Measurements from ENCODE around the gene ADAR.
A peak's percentile ranks its signal among the peaks of the same experiment; 100 is the strongest.

The ADAR gene

DNA sequence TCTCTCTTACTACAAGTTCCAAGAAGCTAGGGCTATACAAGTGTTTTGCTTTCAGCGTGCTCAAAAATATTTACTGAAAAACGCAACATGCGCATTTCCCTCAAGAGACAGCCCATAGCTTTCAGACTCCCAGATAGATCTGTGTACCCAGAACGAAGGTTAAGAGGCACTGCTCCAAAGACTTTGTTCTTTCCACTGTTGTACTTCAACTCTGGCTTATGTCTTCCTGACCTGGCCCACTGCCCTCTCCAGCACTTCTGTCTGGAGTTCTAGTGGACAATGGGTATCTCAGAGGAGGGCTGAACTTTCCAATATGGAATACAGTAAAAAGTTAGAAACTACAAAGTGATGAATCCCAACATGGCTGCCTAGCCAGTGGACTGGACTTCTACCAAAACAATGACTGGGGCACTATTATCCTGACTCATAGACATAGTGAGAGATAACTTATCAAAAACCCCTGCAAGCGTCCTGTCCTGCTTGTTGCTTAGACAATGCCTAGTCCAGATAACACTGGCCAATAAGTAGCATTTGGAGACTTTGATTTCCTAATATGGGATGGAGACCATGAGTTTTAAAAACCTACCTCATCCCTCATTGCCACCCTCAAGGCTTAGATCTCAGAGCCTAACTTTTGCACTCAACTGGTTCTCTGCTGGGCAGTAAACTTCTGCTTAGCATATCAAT is 8.8 kb upstream of the ADAR start:
- DNase-seq = no peak

DNA sequence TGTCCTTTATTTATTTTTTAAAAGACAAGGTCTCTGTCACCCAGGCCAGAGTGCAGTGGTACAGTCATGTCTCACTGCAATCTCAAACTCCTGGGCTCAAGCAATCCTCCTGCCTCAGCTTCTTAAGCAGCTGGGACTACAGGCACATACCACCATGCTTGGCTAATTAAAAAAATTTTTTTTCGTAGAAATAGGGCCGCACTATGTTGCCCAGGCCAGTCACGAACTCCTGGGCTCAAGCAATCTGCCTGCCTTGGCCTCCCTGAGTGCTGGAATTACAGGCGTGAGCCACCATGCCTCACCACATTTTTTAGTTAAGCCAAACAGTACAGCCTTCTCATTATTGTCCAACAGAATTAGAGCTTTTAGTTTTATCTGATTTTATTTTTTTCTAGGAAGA is 7.4 kb upstream of the ADAR start:
- DNase-seq = no peak

DNA sequence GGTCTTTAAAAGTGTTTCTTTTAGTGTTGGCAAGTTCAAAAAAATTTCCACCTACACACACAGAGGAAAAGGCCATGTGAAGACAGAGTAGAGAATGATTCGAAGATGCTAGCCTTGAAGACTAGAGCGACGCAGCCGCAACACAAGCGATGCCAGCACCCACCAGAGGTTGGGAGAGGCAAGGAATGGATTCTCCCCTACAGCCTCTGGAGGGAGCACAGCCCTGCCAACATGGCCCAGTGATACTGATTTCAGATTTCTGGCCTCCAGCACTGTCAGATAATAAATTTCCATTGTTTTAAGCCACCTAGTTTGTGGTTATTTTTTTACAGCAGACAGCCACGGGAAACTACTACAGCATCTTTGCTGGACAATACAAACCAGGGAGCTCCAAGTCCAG is 6.9 kb upstream of the ADAR start:
- DNase-seq = no peak

DNA sequence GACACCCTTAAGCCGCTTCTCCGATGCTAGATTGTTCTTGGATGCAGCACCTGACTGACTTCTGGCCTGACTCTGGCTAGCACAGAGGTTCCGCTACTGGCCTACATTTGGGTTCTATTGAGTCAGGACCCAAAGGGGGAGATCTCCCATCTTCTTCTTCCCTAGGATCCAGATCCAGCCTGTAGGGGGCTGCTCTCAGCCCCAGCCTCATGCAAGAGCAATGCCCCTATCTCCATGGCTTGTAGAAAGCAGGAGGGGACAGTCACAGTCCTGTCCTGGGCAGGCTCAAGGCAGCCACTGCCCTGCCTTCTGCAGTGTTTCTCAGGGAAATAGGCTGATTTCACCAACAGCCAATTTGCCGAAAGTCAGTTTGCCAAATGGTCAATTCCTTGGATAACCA is 6.3 kb upstream of the ADAR start:
- DNase-seq = no peak

DNA sequence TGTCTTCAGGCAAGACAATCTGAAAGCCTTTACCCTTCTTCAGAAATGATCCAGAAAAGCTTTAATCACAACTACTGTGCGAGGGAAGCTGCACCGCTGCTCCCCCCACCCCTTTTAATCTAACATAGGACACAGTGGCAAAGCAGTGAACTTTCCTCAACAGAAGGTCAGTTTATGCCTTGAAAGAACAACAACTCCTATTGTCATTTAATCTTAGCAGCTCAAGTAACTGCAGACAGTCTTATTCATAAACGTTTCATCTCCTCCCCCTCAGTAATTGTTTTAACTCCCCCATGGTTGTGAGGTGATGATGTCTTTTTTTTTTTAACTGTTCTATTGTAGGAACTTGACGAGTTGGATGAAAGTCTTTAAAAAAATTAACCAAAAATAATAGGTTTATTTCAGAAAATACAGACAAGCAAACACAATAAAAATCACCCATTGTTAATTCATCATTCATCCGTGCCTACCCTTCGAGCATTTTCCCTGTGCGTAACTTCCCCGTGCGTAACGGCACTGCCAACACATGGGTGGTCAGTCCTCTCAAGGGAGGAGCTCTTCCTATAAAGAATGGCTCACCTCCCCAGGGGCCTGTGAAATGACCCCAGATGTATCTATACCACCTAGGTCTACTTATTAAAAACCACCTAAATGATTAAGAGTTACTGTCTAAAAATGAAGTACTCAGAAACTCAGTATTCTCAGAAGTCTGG is 3.3 kb upstream of the ADAR start:
- DNase-seq = no peak

DNA sequence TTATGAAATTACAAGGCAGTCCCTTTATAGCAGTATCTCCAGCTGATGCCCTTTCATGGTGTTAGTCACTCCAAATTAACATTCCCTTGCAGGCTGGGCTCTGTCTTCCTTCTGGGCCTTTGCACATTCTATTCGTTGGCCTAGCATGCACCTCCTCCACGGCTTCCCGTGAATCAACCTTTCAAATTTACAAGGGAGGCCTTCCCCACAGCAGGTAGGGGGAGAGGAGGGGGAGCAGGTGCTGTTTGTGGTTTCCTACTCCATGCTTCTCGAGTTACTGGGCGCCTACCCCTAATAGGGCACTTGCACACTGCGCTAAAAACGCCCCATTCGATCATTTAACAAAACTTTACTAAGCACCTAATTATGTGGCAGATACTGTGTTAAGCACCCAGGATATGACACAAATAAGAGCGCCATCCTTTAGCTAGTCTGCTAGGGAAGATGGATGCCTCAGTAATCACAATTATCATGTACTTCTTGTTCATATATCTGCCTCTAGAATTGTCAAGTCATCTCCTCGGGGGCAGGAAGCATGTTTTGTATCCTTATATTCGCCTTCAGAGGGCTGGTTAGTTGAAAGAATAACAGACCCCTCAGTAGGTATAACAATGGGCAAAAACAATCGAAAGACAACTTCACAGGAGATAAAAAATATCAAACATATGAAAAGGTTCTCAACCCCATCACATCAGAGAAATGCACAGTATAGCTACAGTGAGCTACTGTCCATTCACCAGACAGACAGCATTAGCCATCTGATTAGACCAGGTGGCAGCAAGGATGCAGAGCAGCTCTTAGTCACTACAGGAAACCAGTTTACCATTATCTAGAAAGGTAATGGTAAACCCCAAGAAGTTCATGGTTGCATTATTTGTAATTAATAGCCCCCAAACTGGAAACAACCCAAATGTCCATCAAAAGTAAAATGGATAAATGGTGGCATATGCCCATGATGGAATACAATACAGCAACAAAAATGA is 1.7 kb upstream of the ADAR start:
- DNase-seq = peak; percentile 43

DNA sequence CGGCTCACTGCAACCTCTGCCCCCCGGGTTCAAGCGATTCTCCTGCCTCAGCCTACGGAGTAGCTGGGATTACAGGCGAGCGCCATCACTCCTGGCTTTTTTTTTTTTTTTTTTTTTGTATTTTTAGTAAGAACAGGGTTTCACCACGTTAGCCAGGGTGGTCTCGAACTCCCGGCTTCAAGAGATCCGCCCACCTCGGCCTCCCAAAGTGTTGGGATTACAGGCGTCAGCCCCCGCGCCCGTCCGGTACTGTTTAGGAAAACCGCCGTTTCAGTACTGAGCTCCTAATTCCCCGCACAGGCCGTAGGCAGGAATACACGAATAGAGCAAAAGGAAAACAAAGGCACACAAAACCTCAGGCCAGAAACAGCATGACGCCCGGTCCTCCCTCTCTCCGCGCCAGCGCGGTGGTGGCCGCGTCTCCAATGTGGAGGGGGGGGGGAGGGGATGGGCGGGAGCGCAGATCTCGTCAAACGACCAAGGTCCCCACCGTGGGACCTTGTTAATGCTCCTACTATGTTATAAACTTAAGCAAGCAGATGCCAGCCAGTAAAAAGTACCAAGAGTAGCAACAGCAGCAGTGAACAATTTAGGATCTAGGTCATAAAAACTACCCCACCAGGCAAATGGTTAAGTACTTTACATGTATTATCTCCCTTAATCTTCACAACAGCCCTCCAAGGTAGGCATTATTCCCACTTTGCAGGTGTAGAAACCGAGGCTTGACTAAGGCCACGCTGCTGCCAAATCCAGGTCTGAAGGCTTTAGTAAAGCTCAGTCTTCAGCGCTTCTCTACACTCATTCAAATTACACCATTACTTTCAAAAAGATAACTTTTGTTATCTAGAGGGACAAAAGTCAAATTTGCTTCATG is 648 bp upstream of the ADAR start:
- DNase-seq = peak; percentile 27

DNA sequence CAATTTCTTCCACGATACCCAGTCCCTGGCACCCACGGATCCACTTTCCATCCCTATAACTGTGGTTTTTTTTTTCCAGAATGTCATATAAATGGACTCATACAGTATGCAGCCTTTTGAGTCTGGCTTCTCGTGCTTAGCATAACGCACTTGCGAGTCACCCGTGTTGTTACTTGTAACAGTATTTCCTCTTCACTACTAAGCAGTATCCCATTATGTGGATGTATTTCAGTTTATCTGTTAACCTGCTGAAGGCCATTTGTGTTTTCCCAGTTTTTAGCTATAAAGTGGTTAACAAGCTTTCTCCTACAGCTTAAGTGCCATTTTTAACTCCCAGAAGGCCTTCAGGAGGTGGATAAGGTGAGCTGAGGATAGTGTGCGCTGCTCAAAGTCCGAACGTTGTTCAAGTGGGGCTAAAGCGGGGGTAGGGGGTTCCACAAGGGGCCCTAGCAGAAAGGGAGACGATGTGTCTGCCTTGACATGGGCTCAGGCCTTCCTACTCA is 829 bp downstream of the ADAR start:
- peak; percentile 30 for DNase-seq

DNA sequence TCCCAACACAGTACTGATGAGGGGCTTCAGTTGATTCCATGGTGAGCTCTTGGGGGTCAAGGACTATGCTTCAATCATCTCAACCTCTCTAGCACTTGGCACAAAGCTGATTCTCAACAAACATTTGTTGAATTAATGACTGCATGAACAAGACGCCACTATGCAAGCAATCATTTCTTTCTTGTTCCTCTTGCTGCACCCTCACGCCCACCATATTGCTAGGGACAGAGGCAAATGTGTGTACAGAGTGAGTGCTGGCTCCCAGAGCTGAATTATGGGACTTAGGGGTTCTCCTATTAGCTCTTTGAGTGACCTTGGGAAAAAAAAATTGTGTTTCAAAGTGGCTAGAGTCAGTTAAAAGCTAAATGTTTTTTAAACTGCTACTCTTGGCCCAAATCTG is 2.5 kb downstream of the ADAR start:
- DNase-seq = no peak

DNA sequence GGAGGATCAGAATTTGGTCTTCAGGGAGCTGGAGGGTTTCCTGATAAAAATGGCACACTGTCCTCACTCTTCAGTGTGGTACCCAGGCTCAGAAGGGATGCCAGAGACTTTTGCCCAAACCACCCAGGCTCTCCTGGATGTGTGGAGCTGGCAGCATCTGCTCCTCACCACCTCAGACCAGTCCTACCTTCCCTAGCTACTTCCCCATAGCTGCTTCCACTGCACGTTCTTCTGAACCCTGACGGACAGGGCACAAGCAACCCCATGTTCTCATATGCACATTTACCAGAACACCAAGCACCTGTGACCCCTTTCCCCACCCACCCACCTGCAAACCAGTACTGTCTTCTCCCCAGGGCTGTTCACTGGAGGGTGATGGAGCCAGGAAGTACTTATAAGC is 4.7 kb downstream of the ADAR start:
- no peak for DNase-seq

DNA sequence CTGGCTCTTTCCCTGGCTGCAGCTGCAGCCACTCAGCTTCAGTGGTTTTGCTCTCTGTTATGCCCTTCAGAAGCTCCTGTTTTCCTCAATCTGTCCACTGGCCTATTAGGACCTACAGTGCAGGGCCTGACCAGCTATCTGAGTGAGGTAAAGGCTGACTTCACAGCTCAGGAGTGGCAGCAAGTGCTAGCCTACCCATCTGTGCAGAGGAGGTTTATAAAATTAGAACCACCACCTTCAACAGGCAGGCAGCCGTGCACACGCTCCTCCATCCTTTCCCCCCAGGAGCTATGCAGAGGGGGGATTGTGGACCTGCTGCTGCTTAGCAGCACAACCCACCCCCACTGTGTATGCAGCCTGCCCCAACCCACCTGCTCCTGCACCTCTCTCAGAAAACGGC is 8.3 kb downstream of the ADAR start:
- no peak for DNase-seq

DNA sequence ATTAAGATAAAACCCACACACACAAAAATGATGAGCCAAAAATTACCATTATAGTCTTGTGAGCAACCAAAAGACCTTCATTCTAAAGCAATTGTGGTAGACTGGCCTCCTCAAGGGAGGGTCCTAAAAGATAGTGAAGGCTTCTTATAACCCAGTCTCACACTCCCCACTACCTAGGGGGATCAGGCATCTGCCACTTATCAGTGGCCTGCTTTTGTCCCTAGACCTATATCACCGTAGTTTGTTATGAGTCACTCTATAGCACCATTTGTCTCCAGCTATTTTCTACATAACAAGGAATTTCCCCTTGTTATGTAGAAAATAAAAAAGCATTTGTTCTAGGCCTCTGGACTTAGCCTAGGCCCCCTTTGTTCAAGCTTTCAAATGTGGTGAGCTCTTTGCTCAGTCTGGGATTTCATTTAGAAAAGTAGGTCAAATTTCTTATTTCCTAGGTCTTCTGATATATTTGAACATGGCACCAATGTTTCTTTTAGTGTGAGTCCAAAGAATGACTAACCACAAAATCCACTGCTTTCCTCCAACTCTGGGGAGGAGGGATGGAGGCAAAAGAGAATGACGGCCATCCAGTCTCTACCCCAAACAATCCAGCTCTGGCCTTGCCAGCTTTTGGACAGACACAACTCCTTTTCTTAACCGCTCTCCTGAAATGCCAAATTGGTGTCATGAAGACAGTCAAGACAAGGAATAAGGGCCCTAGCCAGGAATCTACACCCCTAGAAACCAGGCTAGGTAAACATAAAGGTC is 8.9 kb downstream of the ADAR start:
- no peak for DNase-seq

DNA sequence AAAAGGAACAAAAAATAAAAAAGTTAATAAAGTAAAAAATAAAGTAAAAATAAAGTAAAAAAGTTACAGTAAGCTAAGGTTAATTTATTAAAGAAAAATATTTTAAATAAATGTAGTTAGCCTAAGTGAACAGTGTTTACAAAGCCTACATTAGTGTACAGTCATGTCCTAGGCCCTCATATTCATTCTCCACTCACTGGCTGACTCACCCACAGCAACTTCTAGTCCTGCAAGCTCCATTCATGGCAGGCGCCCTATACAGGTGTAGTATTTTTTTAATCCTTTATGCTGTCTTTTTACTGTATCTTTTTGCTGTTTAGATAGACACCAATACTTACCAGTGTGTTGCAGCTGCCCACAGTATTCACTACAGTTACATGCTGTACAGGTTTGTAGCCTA is 12.4 kb downstream of the ADAR start:
- DNase-seq = no peak

DNA sequence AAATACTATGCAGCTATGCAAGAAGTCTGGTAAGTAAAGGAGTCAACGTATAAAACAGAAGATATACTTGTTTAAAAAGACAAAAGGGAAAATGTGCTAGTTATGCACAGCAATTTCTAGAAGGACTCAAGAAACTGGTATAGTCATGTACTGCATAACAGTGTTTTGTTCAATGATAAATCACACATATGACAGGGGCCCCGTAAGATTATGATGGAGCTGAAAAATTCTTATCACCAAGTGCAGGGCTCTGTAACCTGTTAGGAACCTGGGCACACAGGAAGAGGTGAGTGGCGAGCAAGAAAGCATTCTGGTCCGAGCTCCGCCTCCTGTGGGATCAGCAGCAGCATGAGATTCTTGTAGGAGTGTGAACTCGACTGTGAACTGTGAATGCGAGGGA is 13.2 kb downstream of the ADAR start:
- DNase-seq = no peak

DNA sequence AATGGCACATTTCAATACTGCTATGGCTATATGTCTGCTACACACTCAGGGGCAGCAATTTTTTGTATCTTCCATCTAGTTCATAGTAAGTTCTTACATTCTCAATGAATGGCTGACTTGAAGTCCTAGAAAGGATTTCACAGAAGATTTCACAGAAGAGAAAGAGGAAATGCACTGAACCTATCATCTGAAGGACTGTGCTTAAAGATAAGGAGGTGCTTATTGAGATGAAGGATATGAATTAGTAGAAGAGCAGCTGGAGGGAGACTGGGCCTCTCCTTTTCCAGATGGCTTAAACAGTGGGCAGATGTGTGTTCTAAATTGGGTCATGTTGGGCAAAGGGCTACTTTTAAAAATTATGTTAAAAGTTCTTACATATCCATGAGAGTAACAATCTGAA is 14.6 kb downstream of the ADAR start:
- no peak for DNase-seq

DNA sequence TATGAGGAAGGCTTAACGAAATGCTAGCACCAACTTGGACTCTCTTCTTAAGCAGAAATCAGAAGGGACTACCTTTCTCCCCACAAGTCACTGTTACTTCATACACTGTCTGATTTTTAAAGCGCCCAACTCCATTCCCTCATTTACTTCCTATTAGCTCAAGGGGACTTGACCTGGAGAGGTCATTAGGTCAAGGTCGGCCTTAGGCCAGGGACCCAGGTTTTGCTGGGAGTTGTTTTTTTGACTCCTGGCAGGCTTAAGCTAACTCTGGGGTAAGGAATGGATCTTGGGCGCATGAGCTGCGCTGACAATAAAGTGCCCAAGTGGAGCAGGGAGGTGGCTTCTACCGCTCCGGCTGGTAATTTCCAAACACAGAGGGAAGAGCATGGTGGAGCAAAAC is 16.8 kb downstream of the ADAR start:
- no peak for DNase-seq

DNA sequence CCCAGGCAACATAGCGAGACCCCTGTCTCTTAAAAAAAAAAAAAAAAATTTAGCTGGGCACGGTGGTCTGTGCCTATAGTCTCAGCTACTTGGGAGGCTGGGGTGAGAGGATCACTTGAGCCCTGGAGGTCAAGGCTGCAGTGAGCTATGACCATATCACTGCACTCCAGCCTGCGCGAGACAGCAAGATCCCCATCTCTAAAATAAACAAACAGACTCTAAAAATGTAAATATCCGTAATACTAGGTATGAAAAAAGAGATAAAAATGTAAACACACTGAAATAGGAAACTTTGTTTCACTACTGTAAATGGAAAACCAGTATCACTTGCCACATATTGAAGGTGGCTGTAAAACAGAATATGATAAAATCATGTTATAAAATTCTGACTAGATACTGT is 17.2 kb downstream of the ADAR start:
- no peak for DNase-seq

DNA sequence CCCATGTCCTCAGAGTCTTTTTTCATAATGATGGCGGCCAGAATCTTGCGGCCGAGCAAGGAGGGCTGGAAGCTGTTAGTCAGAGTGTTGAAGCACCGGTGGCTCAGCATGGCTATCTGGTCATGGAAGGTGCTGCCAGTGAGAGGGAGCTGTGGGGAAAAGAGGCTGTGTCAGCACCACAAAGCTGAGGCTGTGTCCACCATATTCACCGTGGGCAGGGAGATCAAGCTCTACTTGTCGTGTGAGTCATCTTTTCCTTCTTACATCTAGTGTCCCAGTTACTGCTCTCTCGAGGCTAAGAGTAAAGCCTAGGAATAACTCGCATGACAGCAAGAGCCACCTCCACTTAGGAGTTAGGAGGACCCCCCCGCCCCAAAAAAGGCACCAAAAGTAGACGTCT is 18.2 kb downstream of the ADAR start:
- no peak for DNase-seq

DNA sequence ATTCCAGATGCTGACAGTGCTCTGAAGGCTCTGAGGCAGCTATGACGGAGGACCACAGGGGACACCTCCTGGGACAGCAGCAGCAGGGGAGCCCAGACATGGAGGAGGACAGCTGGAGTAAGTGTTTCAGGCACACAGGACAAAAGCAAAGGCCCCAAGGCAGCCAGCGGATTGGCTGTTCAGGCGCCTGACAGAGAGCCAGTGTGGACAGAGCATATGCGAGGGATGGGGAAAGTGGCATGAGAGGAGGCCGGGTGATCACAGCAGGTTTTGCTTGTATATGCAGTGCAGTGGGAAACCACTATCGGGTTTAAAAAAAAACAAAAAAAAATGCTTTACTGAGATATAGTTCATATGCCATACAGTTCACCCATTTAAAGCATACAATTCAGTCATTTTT is 21.3 kb downstream of the ADAR start:
- no peak for DNase-seq

DNA sequence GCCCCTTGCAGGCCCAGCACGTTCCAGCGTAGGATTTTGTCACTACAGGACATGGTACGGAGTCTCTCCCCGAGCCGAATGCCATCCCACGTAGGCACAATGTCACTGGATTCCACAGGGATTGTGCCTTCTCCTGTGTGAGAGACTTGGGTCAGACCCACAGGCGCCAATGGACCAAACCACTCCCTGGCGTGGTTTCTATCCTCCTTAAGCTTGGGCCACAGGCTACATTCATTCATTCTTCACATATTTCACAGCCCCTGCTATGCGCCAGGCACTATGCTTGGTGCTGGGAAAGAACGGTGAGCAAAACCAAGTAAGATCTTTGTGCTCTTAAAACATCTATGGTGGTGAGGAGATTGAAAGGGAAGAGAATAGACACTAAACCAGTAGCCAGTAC is 21.8 kb downstream of the ADAR start:
- DNase-seq = no peak

DNA sequence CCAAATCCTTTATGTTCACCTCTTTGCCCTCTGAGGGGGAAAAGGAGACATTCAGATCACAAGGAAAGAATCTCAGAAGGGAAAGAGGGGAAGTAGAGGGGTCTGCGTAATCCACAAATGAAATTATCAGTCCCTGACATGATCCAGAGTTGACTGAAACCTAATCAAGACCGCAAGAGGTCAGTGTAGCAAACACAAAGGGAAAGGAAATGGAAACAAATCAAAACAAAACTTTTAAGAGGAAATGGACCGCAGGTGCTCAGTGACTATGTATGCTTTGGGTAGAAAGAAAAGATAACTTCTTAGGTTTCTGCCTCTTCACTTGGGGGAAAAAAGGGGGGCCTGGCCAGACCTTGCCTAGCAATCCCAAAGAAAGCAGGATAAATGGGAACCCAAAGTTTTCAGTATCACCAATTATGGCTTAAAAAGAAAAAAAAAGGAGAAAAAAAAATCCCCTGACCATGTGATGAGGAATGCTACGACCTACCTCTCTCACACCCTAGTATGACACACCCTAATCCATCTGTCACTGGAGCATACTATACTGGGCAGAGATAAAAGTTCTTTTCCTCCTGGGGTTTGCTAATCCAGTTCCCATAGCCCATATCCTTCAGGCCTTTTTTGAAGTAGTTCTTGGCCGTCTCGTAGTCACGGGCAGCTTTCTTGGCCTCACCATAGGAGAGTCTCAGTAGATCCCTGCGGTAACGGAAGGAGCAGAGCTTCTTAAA is 23.6 kb downstream of the ADAR start:
- DNase-seq = no peak

Data from activated CD4-positive, alpha-beta T cell treated with anti-CD3 and anti-CD28 coated beads for 1 hour (primary cell).